ENCODE data around the gene LAPTM5.

DNA sequence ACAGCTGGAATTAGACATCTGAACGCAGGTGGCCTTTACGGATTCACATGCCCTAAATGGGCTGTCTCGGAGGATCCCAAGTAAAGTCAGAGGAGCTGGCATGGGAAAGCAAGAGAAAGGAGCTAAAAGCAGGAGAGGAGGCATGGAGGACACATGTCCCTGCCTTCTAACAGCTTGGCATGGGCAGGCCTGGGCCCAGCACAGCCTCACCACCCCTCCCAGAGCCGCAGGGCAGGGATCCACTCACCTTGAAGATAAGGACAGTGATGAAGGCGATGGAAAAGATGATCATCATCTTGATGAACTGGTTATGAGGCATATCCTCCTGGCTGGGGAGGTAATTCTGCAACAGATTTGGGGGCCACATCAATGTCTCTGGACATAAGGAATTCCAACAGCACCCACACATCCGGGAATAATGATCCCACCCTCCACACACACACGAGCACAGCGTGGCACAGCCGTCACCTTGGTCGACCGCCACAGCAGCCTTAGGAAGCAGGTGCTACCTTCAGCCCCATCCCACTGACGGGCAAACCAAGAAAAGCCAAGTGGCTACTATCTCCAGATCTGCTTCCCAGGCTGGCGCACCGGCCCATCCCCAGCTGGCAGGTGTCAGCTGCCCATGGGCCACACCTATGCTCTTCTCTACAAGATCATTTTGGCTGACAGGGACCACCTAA, 20.1 kb downstream of the LAPTM5 start:
- TF ChIP-seq, protein P1, sequence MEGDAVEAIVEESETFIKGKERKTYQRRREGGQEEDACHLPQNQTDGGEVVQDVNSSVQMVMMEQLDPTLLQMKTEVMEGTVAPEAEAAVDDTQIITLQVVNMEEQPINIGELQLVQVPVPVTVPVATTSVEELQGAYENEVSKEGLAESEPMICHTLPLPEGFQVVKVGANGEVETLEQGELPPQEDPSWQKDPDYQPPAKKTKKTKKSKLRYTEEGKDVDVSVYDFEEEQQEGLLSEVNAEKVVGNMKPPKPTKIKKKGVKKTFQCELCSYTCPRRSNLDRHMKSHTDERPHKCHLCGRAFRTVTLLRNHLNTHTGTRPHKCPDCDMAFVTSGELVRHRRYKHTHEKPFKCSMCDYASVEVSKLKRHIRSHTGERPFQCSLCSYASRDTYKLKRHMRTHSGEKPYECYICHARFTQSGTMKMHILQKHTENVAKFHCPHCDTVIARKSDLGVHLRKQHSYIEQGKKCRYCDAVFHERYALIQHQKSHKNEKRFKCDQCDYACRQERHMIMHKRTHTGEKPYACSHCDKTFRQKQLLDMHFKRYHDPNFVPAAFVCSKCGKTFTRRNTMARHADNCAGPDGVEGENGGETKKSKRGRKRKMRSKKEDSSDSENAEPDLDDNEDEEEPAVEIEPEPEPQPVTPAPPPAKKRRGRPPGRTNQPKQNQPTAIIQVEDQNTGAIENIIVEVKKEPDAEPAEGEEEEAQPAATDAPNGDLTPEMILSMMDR (IDR thresholded peaks at IDR 0.05) = no peak
- TF ChIP-seq POLR2AphosphoS5 (IDR thresholded peaks at IDR 0.05) = no peak
- no peak for TF ChIP-seq POLR2A (IDR thresholded peaks at IDR 0.05)
- TF ChIP-seq EP300 (IDR thresholded peaks at IDR 0.05) = no peak

Data from upper lobe of left lung (tissue), 4 donors.